ENCODE measurements around the gene NOS2. TPM values are rescaled to one million over a fixed set of nuclear protein-coding genes. Genes with fewer than 3 reads are reported as not detected.

NOS2 gene
- total and polyA plus RNA-seq, 9 donors = 0.11 to 1.9 (median 0.40) TPM

- Histone ChIP-seq H3K36me3 (no peaks in the 10 kb centered on the region), H3K9me3 (no peaks in the 10 kb centered on the region), H3K4me3 (no peak overlapping the region), H3K4me1 (ENCODE audit: insufficient read depth) (no peaks in the 10 kb centered on the region), H3K27me3 (no peaks in the 10 kb centered on the region), H3K27ac (no peak overlapping the region)
- WGBS, 3 donors = 78 to 82% (median 79%) methylated on average over 9 of the region's 9 CpGs
- no peak for TF ChIP-seq POLR2A (IDR thresholded peaks at IDR 0.05)
- no peak for TF ChIP-seq EP300 (IDR thresholded peaks at IDR 0.05)
- TF ChIP-seq, protein P1, sequence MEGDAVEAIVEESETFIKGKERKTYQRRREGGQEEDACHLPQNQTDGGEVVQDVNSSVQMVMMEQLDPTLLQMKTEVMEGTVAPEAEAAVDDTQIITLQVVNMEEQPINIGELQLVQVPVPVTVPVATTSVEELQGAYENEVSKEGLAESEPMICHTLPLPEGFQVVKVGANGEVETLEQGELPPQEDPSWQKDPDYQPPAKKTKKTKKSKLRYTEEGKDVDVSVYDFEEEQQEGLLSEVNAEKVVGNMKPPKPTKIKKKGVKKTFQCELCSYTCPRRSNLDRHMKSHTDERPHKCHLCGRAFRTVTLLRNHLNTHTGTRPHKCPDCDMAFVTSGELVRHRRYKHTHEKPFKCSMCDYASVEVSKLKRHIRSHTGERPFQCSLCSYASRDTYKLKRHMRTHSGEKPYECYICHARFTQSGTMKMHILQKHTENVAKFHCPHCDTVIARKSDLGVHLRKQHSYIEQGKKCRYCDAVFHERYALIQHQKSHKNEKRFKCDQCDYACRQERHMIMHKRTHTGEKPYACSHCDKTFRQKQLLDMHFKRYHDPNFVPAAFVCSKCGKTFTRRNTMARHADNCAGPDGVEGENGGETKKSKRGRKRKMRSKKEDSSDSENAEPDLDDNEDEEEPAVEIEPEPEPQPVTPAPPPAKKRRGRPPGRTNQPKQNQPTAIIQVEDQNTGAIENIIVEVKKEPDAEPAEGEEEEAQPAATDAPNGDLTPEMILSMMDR (IDR thresholded peaks at IDR 0.05) = no peak
- intact Hi-C loops (cut with DNase I) = no loop called here
- no peak for DNase-seq
These were observed 28.7 kb downstream of the NOS2 start for GRCh38 chr17:27771586-27771985.

DNA sequence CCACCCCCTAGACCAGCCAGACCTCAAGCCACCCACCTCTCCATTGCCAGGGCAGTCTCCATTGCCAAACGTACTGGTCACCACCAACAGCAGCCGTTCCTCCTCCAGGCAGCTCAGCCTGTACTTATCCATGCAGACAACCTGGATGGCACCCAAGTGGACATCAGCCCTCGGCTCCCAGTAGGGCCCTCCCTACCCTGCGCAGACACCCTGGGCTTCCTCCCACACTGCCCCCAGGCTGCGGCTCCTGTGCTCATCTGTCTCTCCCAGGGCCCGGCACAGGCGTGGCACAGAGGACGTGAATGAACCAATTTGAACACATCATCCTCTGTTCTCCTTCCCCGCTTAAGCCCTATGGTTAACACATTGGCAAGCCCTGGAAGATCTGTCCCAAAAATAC is 29.5 kb downstream of the NOS2 start:
- Histone ChIP-seq H3K27ac (no peak overlapping the region), H3K36me3 (no peaks in the 10 kb centered on the region), H3K9me3 (no peaks in the 10 kb centered on the region), H3K27me3 (no peaks in the 10 kb centered on the region), H3K4me1 (ENCODE audit: insufficient read depth) (no peaks in the 10 kb centered on the region), H3K4me3 (no peak overlapping the region)
- TF ChIP-seq POLR2A (IDR thresholded peaks at IDR 0.05) (no peak), EP300 (IDR thresholded peaks at IDR 0.05) (no peak)
- TF ChIP-seq, protein P1 (IDR thresholded peaks at IDR 0.05) = no peak
- DNase-seq = no peak
- intact Hi-C loops (cut with DNase I) = no loop called here
- 76 to 84% (median 79%) methylated on average over 9 of the region's 9 CpGs for WGBS, 3 donors

- H3K4me1 ChIP-seq (ENCODE audit: insufficient read depth) = no peaks in the 10 kb centered on the region
- intact Hi-C loops (cut with DNase I) = no loop called here
- H3K27me3 ChIP-seq = no peaks in the 10 kb centered on the region
- H3K36me3 ChIP-seq = no peaks in the 10 kb centered on the region
- TF ChIP-seq POLR2A (IDR thresholded peaks at IDR 0.05) = no peak
- TF ChIP-seq, protein P1 (IDR thresholded peaks at IDR 0.05) = no peak
- no peak for TF ChIP-seq EP300 (IDR thresholded peaks at IDR 0.05)
- WGBS, 3 donors = 87 to 94% (median 89%) methylated on average over 11 of the region's 11 CpGs
- DNase-seq = no peak
- H3K9me3 ChIP-seq = no peaks in the 10 kb centered on the region
- no peak overlapping the region for H3K27ac ChIP-seq
- no peak overlapping the region for H3K4me3 ChIP-seq
These were observed 31.4 kb downstream of the NOS2 start for GRCh38 chr17:27768858-27769410.

DNA sequence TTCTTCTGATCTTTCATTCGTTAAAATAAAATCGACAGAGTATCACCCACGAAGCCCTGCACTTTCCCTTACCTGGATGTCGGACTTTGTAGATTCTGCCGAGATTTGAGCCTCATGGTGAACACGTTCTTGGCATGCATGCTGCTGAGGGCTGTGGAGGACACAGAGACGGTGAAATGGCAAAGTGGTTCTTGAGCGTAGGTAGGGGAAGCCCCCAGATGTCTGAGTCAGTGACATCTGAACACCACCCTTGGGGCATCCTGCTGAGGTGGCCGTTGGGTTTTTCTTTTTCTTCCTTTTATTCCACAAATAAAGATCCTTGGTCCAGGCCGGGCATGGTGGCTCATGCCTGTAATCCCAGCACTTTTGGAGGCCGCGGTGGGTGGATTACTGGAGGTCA is 33.9 kb downstream of the NOS2 start:
- no peaks in the 10 kb centered on the region for H3K36me3 ChIP-seq

More for the DNA sequence above, 33.9 kb downstream of the NOS2 start:
- intact Hi-C loops (cut with DNase I) = no loop called here
- no peaks in the 10 kb centered on the region for H3K27me3 ChIP-seq
- DNase-seq = no peak
- TF ChIP-seq EP300 (IDR thresholded peaks at IDR 0.05) = no peak
- TF ChIP-seq, protein P1 (IDR thresholded peaks at IDR 0.05) = no peak
- no peak for TF ChIP-seq POLR2A (IDR thresholded peaks at IDR 0.05)
- H3K27ac ChIP-seq = no peak overlapping the region
- H3K9me3 ChIP-seq = no peaks in the 10 kb centered on the region
- no peak overlapping the region for H3K4me3 ChIP-seq
- no peaks in the 10 kb centered on the region for H3K4me1 ChIP-seq (ENCODE audit: insufficient read depth)
- WGBS, 3 donors = 90 to 93% (median 92%) methylated on average over 12 of the region's 12 CpGs

Data from ovary (tissue), 9 donors.